DND-41 (cell line): ENCODE data around the gene OTOF.

Experiments used
- ATAC-seq: fragments of 200-7000 bp; cut with Tn5 transposase; 3 replicates; pipeline ENCODE4 v1.9.1; 2021; ENCODE audit warnings: low read depth; ENCODE audit not compliant: insufficient read depth
- DNase-seq: peaks from one replicate; pipeline ENCODE4 v3.0.0-alpha.2; 2020
- H2AFZ ChIP-seq: 2 replicates; pipeline ENCODE4 v1.6.0; 2012; ENCODE audit warnings: low read depth, low read length
- H3K27ac ChIP-seq: 2 replicates; pipeline ENCODE4 v1.5.1; 2012; ENCODE audit warnings: low read length, inconsistent platforms
- H3K27me3 ChIP-seq: fragments of 200-600 bp; sonication (generic); 2 replicates; pipeline ENCODE4 v1.6.0; 2012; ENCODE audit warnings: low read length, mild to moderate bottlenecking, inconsistent platforms; ENCODE audit not compliant: insufficient read depth, poor library complexity
- H3K36me3 ChIP-seq: 2 replicates; pipeline ENCODE4 v1.5.1; 2012; ENCODE audit warnings: low read length, inconsistent platforms; ENCODE audit not compliant: insufficient read depth
- H3K4me1 ChIP-seq: 2 replicates; pipeline ENCODE4 v1.5.1; 2012; ENCODE audit warnings: mild to moderate bottlenecking, low read length; ENCODE audit not compliant: insufficient read depth
- H3K4me2 ChIP-seq: 2 replicates; pipeline ENCODE4 v1.6.0; 2012; ENCODE audit warnings: mild to moderate bottlenecking, moderate library complexity, low read length, inconsistent platforms; ENCODE audit not compliant: insufficient read depth
- H3K4me3 ChIP-seq, 2 experiments: fragments of 200-600 bp in 1 of 2; shearing (Covaris generic) in 1 of 2; 2 replicates each; pipeline ENCODE4 v1.5.1; 2012 to 2016; ENCODE audit warnings: inconsistent platforms in 2 of 2, low read length in 2 of 2, mild to moderate bottlenecking in 2 of 2, low read depth in 1 of 2, moderate library complexity in 1 of 2
- H3K79me2 ChIP-seq: 2 replicates; pipeline ENCODE4 v1.6.0; 2012; ENCODE audit warnings: low read length, inconsistent platforms; ENCODE audit not compliant: insufficient read depth
- H3K9ac ChIP-seq: 2 replicates; pipeline ENCODE4 v1.6.0; 2012; ENCODE audit warnings: low read depth, mild to moderate bottlenecking, inconsistent platforms, low read length, moderate library complexity
- H3K9me3 ChIP-seq: 2 replicates; pipeline ENCODE4 v1.5.1; 2012; ENCODE audit warnings: low read length, moderate library complexity, mild to moderate bottlenecking, inconsistent platforms; ENCODE audit not compliant: insufficient read depth, severe bottlenecking
- H4K20me1 ChIP-seq: 2 replicates; pipeline ENCODE4 v1.6.0; 2012; ENCODE audit warnings: low read length; ENCODE audit not compliant: insufficient read depth
- CTCF ChIP-seq: IDR thresholded peaks from 2 replicates; pipeline ENCODE4 v1.5.1; 2012; ENCODE audit warnings: borderline replicate concordance, low read length, moderate library complexity, mild to moderate bottlenecking; ENCODE audit not compliant: poor library complexity, severe bottlenecking; ENCODE audit errors: extremely low read depth
- EZH2 ChIP-seq: IDR thresholded peaks from 3 replicates; pipeline ENCODE4 v1.6.1; 2012; ENCODE audit warnings: borderline replicate concordance, low read depth, mild to moderate bottlenecking, moderate library complexity, low read length, inconsistent platforms; ENCODE audit not compliant: severe bottlenecking

The OTOF gene

GRCh38 chr2:26485725-26486418 is 7.9 kb upstream of the OTOF start:
- DNase-seq, result no peak
- Histone ChIP-seq H2AFZ (no peak overlapping the region), H3K4me1 (no peaks in the 10 kb centered on the region), H3K27ac (no peak overlapping the region), H3K9ac (no peak overlapping the region), H3K4me3 (no peak overlapping the region), H3K79me2 (no peaks in the 10 kb centered on the region), H3K4me2 (no peak overlapping the region), H3K9me3 (no peaks in the 10 kb centered on the region), H3K27me3 (no peaks in the 10 kb centered on the region), H4K20me1 (no peaks in the 10 kb centered on the region), H3K36me3 (no peaks in the 10 kb centered on the region)
- TF ChIP-seq CTCF, result no peak
- no peak for TF ChIP-seq EZH2
- ATAC-seq, result no peak

GRCh38 chr2:26485099-26485498 is 7.2 kb upstream of the OTOF start:
- Histone ChIP-seq H3K27me3 (no peaks in the 10 kb centered on the region), H2AFZ (no peak overlapping the region), H3K4me1 (no peaks in the 10 kb centered on the region), H3K79me2 (no peaks in the 10 kb centered on the region), H3K4me3 (no peak overlapping the region), H3K4me2 (no peak overlapping the region), H3K27ac (no peak overlapping the region), H3K36me3 (no peaks in the 10 kb centered on the region), H4K20me1 (no peaks in the 10 kb centered on the region), H3K9me3 (no peaks in the 10 kb centered on the region), H3K9ac (no peak overlapping the region)
- ATAC-seq, result no peak
- TF ChIP-seq EZH2 (no peak), CTCF (no peak)
- DNase-seq, result no peak

- ATAC-seq (no peak), DNase-seq (no peak)
- Histone ChIP-seq H3K27ac (no peak overlapping the region), H3K9ac (no peak overlapping the region), H2AFZ (no peak overlapping the region), H3K36me3 (no peaks in the 10 kb centered on the region), H3K4me3 (no peak overlapping the region), H3K4me2 (no peak overlapping the region), H3K9me3 (no peaks in the 10 kb centered on the region), H4K20me1 (no peaks in the 10 kb centered on the region), H3K79me2 (no peaks in the 10 kb centered on the region), H3K4me1 (no peaks in the 10 kb centered on the region), H3K27me3 (no peaks in the 10 kb centered on the region)
- TF ChIP-seq EZH2 (no peak), CTCF (no peak)
Observed at GRCh38 chr2:26484579-26484978, 6.7 kb upstream of the OTOF start.

- no peak overlapping the region for H2AFZ ChIP-seq
- H3K4me2 ChIP-seq, result no peak overlapping the region
- no peak overlapping the region for H3K27ac ChIP-seq
- H3K4me1 ChIP-seq, result no peaks in the 10 kb centered on the region
- H3K9me3 ChIP-seq, result no peaks in the 10 kb centered on the region
- H3K27me3 ChIP-seq, result no peaks in the 10 kb centered on the region
- DNase-seq (no peak), ATAC-seq (no peak)
- TF ChIP-seq EZH2 (no peak), CTCF (no peak)
- no peak overlapping the region for H3K9ac ChIP-seq
- no peaks in the 10 kb centered on the region for H3K36me3 ChIP-seq
- no peaks in the 10 kb centered on the region for H3K79me2 ChIP-seq
- no peaks in the 10 kb centered on the region for H4K20me1 ChIP-seq
- H3K4me3 ChIP-seq, result no peak overlapping the region
Observed at GRCh38 chr2:26483957-26484565, 6.1 kb upstream of the OTOF start.
